HG03442 (cell line): Measurements from ENCODE around the gene HCST.
"Not testable (repeated sequence)": the region's sequence is repeated elsewhere in the genome, so short reads cannot be mapped to it uniquely, and the experiment has no call there.

ENCODE experiments used
- ATAC-seq: cut with Tn5 transposase; IDR thresholded peaks from one replicate; pipeline ENCODE4 v1.9.1; 2021; ENCODE audit warnings: mild to moderate bottlenecking, moderate library complexity; ENCODE audit not compliant: unreplicated experiment

The HCST gene

GRCh38 chr19:35903550-35904179 is 1.3 kb downstream of the HCST start:
- ATAC-seq = peak; percentile 32

- ATAC-seq = no peak
Observed at GRCh38 chr19:35904311-35905068, 2.2 kb downstream of the HCST start.

GRCh38 chr19:35905178-35905727 is 2.9 kb downstream of the HCST start:
- no peak for ATAC-seq

- ATAC-seq = no peak
Observed at GRCh38 chr19:35907377-35907745, 5.0 kb downstream of the HCST start.

GRCh38 chr19:35908010-35908441 is 5.7 kb downstream of the HCST start, which contains the start of gene TYROBP:
Gene TYROBP (minus strand): TSS chr19:35908295. CDS start chr19:35908228, 67 bp downstream.
- no peak for ATAC-seq

GRCh38 chr19:35908973-35909683 is 6.8 kb downstream of the HCST start:
- no peak for ATAC-seq

GRCh38 chr19:35909684-35910035 is 7.3 kb downstream of the HCST start:
- no peak for ATAC-seq

GRCh38 chr19:35910355-35910754 is 8.0 kb downstream of the HCST start:
- not testable (repeated sequence) for ATAC-seq

- ATAC-seq = no peak
Observed at GRCh38 chr19:35911173-35911572, 8.8 kb downstream of the HCST start.

GRCh38 chr19:35911790-35912189 is 9.5 kb downstream of the HCST start:
- ATAC-seq = no peak

GRCh38 chr19:35913589-35913988 is 11.3 kb downstream of the HCST start:
- no peak for ATAC-seq

GRCh38 chr19:35915443-35915842 is 13.1 kb downstream of the HCST start:
- ATAC-seq = no peak

- ATAC-seq = no peak
Observed at GRCh38 chr19:35919306-35919705, 17.0 kb downstream of the HCST start.

- ATAC-seq = no peak
Observed at GRCh38 chr19:35921012-35921411, 18.7 kb downstream of the HCST start.

GRCh38 chr19:35925501-35925900 is 23.2 kb downstream of the HCST start:
- no peak for ATAC-seq

- ATAC-seq = no peak
Observed at GRCh38 chr19:35928507-35928906, 26.2 kb downstream of the HCST start.

GRCh38 chr19:35929876-35930275 is 27.5 kb downstream of the HCST start:
- ATAC-seq = no peak

GRCh38 chr19:35931161-35931873 is 29.0 kb downstream of the HCST start:
- ATAC-seq = peak; percentile 87

- ATAC-seq = no peak
Observed at GRCh38 chr19:35931874-35932202, 29.5 kb downstream of the HCST start.

- ATAC-seq = no peak
Observed at GRCh38 chr19:35932291-35932936, 30.1 kb downstream of the HCST start.
